Neural progenitor cell (in vitro differentiated cells): ENCODE measurements around the gene LACTB.

Experiments used
- EZH2 ChIP-seq: fragments of 200-600 bp; sonication (generic); IDR thresholded peaks from 2 replicates; pipeline ENCODE4 v1.6.1; 2017; ENCODE audit warnings: antibody characterized with exemption, mild to moderate bottlenecking, moderate library complexity
- EZH2phosphoT487 ChIP-seq: fragments of 200-600 bp; sonication (generic); IDR thresholded peaks from 2 replicates; pipeline ENCODE4 v1.6.1; 2017; ENCODE audit warnings: antibody characterized with exemption
- TF ChIP-seq, protein P1 (sequence below): fragments of 200-600 bp; sonication (generic); IDR thresholded peaks from 2 replicates; pipeline ENCODE4 v1.5.1; 2017; ENCODE audit warnings: antibody characterized with exemption, mild to moderate bottlenecking

- TF ChIP-seq, protein P1, sequence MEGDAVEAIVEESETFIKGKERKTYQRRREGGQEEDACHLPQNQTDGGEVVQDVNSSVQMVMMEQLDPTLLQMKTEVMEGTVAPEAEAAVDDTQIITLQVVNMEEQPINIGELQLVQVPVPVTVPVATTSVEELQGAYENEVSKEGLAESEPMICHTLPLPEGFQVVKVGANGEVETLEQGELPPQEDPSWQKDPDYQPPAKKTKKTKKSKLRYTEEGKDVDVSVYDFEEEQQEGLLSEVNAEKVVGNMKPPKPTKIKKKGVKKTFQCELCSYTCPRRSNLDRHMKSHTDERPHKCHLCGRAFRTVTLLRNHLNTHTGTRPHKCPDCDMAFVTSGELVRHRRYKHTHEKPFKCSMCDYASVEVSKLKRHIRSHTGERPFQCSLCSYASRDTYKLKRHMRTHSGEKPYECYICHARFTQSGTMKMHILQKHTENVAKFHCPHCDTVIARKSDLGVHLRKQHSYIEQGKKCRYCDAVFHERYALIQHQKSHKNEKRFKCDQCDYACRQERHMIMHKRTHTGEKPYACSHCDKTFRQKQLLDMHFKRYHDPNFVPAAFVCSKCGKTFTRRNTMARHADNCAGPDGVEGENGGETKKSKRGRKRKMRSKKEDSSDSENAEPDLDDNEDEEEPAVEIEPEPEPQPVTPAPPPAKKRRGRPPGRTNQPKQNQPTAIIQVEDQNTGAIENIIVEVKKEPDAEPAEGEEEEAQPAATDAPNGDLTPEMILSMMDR, result no peak
- no peak for TF ChIP-seq EZH2
- TF ChIP-seq EZH2phosphoT487, result no peak
These were observed 12.8 kb downstream of the LACTB start for GRCh38 chr15:63134245-63134985.
